NK-92 (cell line): ENCODE data around the gene HMGXB4.

Experiments used
- DNase-seq: peaks from one replicate; lab custom pipeline; 2025; ENCODE audit not compliant: unreplicated experiment; lab: John Stamatoyannopoulos, UW

The HMGXB4 gene

DNA sequence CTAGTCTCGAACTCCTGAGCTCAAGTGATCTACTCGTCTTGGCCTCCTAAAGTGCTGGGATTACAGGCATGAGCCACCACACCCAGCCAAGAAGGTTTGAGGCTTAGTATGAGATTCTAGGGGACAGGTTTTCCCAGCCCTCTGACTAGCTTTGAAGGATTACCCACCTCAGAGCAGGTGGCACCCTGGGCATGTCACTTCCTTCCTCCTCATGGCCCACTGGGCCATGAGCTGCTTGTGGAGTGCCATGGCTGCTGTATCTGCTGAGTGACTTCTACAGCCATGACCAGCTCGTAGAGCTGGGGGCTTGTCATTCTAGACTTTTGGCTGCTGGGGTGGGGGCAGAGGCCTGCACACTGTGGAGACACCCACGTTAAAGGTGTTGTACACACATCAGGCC is 67.5 kb downstream of the HMGXB4 start:
- no peak for DNase-seq

DNA sequence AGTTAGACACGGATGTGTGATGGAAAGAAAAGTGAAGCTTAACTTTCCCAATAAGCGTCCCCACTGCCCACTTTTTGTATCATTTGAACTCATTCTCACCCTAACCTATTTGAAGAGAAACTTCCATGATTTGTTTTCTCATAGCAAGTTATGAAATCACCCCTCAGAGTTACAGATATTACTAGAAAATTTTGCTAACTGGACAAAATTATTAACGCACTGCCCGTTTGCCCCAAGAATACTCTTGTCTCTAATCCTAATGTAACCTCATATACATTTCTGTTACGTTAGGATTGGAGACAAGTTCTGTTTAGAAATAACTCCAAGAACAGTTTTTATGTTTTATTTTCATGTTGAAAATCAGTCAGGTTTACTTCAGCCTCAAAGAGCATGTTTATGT is 67.9 kb downstream of the HMGXB4 start:
- DNase-seq: no peak

DNA sequence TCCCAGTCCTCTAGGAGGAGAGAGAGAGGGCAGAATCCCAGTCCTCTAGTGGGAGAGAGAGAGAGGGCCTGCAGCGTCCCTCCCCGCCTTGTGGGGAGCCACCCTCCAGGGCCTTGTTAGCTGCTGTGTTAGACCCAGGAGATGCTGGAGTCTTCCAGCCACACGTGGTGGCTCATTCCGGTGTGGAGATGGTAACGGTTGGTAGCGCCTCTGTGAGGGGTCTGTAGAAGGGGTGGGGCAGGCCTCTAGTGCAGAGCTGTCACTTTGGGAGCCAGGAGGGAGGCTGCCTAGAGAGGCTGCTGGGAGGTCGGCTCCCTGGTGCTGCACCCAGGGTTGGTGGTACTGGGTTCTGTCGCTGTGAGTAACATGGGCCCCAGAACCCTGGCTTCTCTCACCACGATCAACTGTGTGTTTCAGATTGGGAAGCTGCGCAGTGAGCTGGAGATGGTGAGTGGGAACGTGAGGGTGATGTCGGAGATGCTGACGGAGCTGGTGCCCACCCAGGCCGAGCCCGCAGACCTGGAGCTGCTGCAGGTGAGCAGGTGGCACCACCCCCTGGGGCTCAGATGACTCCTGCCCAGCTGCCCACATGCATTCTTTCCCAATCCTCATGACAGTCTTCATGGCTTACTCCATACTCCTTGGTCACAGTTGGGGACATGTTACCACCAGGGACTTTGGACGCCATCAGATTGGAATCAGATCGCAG is 69.7 kb downstream of the HMGXB4 start:
- no peak for DNase-seq

DNA sequence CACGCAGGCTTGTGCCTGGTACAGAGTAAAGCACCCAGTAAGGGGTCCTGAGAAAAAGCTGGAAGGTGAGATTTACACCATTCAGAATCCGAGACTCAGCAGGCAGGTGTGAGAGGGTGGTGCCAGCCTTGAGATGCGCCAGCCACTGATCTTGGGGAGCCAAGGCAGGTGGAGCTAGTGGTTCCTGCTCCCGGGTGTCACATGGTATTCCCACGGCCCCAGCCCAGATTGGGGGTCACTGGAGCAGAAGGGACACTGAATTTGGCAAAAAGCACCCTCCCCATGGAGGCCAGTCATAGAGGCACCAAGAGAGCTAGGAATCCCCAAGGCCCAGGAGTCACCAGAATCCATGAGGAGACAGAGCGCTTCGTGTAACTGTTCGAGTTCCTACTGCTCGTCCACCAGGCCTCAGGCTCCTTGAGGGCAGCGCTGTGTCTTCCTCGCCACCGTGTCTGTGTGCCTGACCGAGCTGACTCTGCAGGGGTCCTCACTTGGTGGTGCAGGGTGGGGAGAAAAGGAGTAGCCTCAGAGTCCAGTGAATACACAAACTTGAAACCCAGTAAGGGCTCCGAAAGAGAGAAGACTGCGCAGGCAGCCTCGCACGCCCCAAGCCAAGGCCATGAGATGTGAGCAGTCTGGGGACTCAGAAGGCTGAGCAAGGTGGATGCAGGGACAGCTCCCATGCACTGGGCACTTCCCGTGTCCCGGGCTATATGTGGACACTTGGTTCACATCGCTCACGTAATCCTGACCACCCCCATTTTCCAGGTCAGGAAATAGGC is 70.6 kb downstream of the HMGXB4 start:
- DNase-seq: no peak

DNA sequence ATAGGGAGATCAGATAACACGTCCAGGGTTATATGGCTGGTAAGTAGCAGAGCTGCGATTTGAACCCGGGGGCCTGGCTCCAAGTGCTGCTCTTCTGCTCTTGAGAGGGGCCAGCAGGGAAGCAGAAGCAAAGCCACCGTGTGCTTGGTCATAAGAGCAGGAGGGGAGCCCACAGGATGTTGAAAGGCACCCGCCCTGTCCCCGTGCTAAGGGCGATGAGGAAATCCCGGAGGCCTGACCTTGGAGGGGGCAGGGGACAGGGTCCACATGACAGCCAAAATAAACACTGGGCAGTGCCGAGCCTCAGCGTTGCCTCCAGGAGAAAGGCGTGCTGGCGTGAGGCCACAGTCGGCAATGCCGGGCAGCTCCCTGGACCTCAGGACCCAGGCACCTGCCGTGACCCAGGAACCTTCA is 71.2 kb downstream of the HMGXB4 start:
- DNase-seq: no peak

DNA sequence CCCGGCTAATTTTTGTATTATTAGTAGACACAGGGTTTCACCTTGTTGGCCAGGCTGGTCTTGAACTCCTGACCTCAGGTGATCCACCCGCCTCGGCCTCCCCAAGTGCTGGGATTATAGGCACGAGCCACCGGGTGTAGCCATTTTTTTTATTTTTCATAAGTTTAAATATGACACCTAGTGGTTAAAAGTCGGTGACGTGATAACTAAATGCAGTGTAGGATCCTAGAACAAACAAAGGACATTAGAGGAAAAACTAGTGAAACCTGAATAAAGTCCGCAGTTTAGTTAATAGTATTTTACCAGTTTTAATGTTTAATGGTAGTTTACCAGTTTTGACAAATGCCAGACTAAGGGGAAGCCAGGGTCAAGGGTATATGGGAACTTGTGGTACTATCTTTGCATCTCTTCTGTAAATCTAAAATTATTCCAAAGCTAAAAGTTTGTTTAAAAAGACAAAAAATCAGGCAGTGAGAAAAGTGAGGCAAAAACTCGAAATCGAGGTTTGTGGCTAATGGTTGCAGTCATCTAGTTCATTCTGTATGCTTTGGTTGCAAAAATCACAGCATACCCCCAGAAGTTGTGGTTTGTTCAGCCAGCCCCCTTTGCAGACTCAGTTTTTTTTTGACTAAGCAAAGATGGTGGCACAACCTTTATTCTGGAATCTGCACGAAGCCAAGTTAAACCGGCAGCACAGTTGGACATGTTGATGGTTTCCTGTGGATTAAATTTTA is 72.0 kb downstream of the HMGXB4 start:
- DNase-seq: no peak

DNA sequence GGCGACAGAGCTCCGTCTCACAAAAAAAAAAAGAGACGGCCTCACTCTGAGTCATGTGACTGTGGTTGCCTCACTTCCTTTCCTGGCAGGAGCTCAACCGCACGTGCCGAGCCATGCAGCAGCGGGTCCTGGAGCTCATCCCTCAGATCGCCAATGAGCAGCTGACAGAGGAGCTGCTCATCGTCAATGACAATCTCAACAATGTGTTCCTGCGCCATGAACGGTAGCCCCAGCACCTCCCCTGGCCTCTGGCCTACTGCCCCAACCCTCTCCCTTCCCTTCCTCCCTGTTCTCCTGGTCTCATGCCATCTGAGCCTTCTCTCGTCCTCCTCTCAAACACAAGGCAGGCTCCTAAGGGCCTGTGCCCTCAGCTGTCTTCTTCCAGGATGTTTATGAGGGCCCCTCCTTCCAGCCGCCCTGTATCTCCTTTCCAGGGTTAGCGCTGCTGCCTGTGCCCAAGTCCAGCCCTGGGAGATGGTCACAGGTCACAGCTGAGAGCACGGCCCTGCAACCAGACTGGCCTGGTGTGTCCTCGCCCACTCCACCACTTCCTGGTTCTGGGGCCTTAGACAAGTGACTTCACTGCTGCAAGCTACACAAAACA is 73.1 kb downstream of the HMGXB4 start:
- DNase-seq: no peak

DNA sequence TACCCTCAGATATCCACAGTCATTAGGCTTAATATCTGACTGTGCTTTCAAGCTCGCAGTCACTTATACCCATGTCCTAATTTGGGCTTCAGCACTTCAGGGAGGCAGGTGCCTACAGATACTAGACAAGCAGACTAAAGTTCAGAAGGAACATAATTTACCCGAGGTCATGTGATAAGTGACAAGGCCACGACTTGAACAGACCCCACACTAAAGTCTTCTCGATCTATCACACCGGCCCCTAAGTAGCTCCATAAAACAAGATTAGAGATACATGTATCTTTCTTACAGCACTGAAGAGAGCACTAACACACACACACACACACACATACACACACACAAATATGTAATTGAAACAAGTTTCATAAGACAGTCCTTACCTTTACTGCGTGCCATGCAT is 75.0 kb downstream of the HMGXB4 start:
- no peak for DNase-seq

DNA sequence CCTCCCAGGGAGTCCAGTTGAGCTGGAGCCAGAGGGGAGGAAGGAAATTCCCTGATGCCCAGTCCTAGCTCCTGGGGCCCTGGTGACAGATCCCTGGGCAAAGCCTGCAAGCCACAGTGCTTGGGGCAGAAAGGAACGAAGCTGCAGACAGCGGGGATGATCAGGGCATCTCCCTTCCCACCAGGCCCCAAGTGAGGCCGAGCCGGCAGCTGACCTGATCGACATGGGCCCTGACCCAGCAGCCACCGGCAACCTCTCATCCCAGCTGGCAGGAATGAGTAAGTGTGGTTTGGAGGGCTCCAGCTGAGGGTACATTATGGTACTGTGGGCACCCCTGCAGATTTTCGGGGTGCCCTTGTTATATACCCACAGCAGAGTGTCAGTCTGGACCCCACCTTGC is 75.9 kb downstream of the HMGXB4 start:
- DNase-seq: no peak

DNA sequence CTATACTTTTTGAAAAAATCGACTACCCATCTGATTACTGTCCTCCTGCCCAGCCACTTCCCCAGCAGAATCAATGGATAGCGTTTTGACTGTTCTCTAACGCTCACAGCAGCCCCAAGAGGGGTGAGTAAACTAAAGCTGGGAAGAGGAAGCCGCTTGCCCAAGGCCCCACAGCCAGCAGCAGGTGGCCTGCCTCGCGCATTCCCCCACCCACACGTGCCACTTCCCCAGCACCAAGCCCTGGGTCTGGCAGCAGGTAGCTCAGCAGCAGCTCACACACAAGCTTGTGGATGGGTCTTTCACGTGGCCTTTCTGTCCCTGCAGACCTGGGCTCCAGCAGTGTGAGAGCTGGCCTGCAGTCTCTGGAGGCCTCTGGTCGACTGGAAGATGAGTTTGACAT is 76.7 kb downstream of the HMGXB4 start:
- DNase-seq: no peak

DNA sequence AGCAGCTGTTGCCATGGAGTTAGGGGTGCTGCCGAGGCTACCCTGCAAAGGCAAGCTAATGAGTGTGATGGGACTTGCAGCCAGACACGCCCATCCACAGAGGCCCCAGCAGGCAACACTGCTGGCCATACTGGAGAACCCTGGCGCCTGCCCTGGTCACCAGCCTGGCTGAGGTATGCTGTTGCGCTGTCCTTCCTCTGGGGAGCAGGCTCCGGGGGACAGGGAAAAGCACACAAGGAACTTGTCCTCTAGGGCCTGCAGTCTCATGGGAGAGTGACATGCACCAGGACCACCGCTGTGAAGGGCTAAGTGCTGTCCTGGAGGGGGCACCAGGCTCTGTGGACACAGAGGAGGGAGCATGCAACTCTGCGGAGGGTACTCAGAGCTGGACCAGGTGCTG is 78.2 kb downstream of the HMGXB4 start:
- DNase-seq: no peak

DNA sequence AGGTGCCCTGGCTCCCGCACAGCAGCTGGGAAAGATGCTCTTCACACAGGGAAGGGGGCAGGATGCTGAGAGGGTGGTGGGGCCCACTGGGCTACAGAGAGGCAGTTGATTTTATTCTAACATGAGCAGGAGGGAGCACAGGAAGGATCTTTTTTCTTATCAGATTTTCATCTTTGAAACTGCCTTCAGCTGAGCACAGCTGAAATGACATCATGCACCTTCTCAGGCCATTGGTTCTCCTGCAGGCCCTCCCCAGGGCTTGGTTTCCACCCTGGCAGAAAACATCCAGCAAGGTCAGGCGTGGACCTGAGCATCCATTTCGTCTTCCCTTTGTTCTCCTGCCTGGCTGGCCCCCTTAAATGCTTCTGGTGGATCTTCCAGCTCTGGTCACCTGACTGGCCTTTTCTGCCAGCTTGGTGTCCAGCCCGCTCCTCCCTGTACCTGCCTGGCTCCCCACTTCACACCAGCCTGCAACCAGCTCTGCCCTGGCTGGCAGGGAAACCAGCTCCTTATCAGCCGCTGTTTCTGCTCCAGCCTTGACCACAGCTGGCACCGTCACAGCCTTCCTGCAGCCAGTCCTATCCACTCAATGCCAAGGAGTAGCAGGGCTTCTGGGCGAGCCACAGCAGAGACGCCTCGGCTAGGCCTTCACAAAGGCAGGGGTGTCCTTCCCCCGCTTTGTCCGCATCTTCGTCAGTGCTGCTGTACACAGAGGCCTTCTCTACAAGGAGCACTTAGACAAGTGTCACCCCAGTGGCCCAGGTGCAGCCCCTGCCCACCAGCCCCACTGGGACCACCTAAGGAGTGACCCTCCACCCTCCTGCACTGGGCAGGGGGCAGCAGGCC is 78.9 kb downstream of the HMGXB4 start:
- DNase-seq: no peak

DNA sequence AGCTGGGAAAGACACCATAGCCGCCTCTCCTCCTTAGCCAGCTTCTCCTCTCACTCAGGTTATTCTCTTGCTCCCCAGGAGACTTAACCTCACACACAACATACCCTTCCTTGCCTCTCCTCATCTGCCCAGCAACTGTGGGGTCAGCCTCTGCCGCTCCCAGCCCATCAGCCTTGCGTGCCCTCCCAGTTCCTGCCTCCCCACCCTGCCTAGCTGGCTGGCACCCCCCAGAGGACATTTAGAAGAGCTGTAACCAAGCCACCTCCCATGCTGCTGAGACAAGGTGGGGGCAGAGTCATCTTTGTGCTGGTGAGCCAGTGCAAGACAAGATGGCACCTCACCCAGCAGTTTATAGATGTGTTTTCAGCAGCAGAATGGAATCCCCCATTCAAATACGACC is 80.6 kb downstream of the HMGXB4 start:
- no peak for DNase-seq

DNA sequence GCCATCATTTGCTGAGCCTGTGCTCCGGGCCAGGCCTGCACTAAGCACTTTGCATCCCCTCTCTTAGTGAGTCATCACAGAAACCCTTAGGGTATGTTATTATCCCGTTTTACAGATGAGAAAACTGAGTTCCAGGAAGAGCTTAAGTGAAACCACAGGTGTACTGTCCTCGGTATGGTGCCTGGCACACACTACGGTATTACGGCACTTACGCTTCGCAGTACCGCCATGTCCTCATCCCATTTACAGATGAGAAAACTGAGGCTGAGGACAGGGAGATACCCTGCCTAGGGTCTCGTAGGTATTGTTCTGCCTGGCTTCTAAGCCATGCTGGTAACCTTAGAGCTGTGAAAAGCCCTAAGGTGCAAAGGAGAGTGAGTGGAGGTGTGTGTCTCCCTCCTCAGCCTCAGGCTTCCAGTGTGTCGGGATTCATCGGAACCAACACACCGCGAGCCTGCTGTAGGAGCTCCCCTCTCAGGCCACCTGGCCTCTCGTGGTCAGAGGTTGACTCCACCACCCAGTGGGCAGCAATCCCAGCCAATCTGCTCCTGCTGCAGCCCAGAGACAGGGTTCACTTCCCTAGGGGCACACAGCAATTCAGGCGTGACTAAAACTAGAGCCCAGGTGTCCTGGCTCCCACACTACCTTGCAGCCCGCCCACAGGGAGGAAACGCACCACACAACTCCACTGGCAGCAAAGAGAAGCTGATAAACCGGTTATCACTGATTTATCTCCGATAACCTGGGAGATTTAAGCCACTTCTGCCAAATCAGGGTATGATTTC is 84.0 kb downstream of the HMGXB4 start:
- no peak for DNase-seq

DNA sequence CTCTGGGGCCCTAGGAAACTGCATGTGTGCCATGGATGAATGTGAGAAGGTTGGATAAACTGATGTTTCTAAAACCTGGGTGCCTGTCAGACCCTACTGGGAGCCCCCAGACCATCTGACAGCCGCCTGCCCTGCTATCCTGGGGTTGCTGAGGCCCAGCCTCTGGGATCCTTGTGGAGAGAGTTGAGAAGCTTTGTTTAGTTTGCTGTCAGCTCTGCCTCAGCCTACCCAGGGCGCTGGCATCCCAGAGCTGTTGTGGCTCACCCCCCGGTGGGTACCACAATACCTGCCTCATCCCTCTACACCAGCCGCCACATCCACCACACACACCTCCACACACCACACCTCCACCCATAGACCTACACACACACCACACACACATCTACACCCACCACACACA is 85.1 kb downstream of the HMGXB4 start:
- no peak for DNase-seq

DNA sequence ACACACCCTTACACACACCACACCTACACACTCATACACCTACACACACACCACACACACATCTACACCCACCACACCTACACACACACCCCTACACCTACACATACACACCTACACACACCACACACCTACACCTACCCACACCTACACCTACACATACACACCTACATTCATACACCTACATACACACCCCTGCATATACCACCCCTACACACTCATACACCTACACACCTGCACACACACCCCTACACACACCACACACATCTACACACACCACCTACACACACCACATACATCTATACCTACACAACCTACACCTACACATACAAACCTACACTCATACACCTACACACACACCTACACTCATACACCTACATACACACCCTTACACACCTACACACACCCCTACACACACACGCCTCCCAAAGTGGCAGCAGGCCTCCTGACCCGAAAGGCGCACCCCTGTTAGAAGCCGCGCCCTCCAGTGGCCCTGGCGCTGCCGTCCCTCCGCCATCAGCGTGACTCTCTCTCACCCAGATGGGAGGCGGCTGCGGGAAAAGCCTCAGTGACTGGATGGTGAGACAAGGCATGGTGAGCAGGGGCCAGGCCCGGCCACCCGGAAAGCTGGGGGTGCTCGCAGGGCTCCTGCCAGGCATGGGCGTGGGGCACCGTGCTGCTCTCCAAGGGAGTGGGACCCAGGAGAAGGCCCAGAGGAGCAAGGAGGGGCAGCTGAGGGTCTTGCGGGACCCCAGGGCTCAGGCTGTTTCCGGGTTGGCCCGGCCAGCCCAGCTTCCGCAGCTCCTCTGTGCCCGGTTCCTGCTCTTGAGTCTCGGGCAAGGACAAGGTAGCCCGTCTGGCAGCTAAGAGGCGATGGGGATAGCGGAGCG is 86.6 kb downstream of the HMGXB4 start:
- DNase-seq: no peak

DNA sequence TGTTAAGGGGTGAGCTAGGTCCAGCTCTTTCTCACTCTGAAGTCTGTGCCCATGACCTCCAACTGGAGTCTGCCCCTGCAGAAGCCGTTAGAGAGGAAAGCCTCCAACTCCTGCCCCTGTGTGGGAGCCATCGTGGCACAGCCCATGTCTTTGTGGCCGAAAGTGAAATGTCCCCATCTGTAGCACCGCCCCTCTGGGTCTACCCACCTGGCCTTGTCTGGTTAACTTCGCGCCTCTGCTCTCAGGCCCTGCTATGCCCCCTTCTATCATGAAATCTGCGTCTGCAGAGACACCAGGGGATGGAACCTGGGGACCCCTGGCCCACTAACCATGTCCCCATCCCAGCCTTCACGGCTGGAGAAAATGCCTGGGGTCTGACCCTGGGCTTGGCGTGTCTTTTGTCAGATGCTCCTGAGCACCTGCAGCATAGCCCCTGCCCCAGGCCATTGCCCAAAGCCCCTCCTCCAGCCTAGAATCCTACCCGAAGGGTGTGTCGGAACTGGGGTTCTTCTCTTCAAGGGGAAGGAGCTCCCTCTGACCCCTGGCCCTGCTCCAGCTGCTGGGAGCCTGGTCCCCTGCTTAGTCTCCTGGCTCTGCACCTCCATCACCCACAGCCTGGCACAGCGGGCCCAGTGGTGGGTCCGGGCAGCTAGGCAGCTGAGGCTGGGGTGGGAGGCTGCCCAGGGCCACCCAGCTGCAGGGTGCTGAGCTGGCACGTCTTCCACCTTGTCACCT is 87.8 kb downstream of the HMGXB4 start:
- DNase-seq: no peak
